Neural progenitor cell (in vitro differentiated cells): ENCODE data around the gene ZNF385C.

ENCODE experiments used
- EZH2phosphoT487 ChIP-seq: fragments of 200-600 bp; sonication (generic); IDR thresholded peaks from 2 replicates; pipeline ENCODE4 v1.6.1; 2017; ENCODE audit warnings: antibody characterized with exemption
- TF ChIP-seq, protein P1 (sequence below): fragments of 200-600 bp; sonication (generic); IDR thresholded peaks from 2 replicates; pipeline ENCODE4 v1.5.1; 2017; ENCODE audit warnings: antibody characterized with exemption, mild to moderate bottlenecking

DNA sequence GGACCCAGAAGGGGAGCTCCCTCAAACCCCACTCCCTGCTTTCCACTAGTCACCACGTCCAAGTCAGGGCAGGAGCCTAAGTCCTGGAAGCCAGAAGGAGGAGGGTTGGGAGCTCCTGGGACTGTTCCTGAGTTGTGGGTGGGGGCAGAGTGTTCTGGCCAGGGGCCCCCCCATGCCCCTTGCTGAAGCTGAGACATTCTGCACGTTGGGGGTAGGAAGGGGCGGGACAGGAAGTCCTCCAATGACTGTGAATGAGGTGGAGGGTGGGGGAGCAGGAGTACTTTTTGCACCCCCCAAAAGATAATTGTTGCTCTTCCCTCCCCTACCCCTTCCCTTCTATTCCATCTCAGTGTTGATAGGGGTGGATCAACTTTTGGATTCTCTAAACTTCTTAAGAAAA lies 26.5 kb downstream of the ZNF385C start:
- TF ChIP-seq, protein P1, sequence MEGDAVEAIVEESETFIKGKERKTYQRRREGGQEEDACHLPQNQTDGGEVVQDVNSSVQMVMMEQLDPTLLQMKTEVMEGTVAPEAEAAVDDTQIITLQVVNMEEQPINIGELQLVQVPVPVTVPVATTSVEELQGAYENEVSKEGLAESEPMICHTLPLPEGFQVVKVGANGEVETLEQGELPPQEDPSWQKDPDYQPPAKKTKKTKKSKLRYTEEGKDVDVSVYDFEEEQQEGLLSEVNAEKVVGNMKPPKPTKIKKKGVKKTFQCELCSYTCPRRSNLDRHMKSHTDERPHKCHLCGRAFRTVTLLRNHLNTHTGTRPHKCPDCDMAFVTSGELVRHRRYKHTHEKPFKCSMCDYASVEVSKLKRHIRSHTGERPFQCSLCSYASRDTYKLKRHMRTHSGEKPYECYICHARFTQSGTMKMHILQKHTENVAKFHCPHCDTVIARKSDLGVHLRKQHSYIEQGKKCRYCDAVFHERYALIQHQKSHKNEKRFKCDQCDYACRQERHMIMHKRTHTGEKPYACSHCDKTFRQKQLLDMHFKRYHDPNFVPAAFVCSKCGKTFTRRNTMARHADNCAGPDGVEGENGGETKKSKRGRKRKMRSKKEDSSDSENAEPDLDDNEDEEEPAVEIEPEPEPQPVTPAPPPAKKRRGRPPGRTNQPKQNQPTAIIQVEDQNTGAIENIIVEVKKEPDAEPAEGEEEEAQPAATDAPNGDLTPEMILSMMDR, result no peak
- no peak for TF ChIP-seq EZH2phosphoT487
